ENCODE measurements around the gene TNP2.
"Not testable (repeated sequence)": the region's sequence is repeated elsewhere in the genome, so short reads cannot be mapped to it uniquely, and the experiment has no call there.

The TNP2 gene

DNA sequence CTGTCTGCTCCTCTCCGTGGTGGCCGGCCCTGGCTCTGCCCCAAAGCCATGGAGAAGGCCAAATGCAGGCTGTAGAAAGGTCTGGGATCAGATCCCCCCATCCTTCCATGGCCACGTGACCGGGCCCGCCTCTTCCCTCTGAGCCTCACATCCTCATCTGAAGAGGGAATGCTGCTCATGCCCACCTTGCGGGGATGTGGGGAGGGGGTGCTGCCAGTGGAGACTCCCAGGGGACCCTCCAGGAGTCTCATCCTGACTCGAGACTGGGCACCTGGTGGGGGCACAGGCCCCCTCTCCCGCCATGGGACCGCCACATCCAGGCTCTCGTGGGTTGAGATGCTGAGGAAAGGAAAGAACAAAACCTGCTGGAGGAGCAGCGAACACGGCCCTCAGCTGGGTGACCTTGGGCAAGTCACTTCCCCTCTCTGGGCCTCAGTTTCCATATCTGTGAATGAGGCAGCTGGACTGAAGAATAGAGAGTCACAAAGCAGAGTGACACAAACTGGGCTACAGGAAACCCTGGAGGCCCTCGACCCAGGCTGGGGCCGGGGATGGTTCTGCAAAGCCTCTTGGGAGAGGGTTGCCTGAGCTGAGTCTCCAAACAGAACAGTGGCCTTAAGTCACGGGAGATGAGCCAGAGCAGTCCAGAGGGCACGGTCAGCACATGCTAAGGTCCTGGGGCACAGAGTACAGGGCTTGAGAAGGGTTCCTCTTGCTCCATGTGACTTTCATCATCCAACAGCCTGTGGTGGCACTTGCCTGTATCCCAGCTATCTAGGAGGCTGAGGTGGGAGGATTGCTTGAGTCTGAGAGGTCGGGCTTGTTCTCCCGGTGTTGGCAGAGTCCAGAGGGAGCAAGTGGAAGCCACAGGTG, 43.2 kb downstream of the TNP2 start:
- H3K36me3 Mint-ChIP-seq (ENCODE audit: low read depth) = no peaks in the 10 kb centered on the region
- peaks cover 62% of the 10 kb centered on the region for H3K4me1 Mint-ChIP-seq (ENCODE audit: low read depth)
- DNase-seq (ENCODE audit: low spot score) = no peak
- no peaks in the 10 kb centered on the region for H3K9me3 Mint-ChIP-seq
- H3K4me3 Mint-ChIP-seq = peak overlapping the region; percentile 85
- peak overlapping the region; percentile 98 for H3K27ac Mint-ChIP-seq
- H3K27me3 Mint-ChIP-seq (ENCODE audit: low read depth) = no peaks in the 10 kb centered on the region

DNA sequence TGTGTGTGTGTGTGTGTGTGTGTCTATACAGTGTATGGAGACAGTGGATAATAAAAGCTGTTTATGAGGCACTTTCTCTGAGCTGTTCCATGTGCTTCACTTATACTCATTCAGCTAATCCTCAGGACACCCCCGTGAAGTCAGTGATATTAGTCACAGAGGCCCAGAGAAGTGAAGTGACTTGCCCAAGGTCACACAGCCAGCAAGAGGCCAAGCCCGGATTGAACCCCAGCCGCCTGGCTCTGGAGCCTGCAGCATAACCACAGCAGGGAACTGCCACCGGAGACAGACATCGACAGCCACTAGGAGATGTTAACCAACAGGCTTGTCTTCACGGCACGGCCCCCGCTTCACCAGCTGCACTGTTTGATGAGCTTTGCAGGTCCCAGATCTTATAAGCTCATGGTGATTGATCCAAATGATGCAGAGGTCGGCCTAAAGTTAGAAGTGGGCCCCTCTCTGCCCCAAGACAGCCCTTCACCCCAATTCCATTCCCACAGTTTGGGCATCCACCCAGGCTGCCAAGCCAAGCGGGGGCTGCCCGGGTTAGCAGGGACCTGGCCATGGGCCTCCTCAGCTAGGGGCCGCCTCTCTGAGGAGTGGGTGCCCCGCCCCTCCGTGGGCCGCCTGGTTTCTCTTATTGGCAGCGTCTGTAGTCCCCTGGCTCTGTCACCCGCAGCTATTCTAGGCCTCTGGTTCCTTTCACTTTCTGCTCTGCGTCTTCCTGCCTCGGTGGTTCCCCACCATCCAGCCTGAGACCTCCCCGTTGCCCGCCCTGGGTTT, 44.0 kb downstream of the TNP2 start:
- H3K27ac Mint-ChIP-seq = peak overlapping the region; percentile 98
- H3K9me3 Mint-ChIP-seq = no peaks in the 10 kb centered on the region
- H3K4me1 Mint-ChIP-seq (ENCODE audit: low read depth) = peaks cover 64% of the 10 kb centered on the region
- no peaks in the 10 kb centered on the region for H3K27me3 Mint-ChIP-seq (ENCODE audit: low read depth)
- H3K36me3 Mint-ChIP-seq (ENCODE audit: low read depth) = no peaks in the 10 kb centered on the region
- H3K4me3 Mint-ChIP-seq = peak overlapping the region; percentile 85
- peak; percentile 91 for DNase-seq (ENCODE audit: low spot score)

DNA sequence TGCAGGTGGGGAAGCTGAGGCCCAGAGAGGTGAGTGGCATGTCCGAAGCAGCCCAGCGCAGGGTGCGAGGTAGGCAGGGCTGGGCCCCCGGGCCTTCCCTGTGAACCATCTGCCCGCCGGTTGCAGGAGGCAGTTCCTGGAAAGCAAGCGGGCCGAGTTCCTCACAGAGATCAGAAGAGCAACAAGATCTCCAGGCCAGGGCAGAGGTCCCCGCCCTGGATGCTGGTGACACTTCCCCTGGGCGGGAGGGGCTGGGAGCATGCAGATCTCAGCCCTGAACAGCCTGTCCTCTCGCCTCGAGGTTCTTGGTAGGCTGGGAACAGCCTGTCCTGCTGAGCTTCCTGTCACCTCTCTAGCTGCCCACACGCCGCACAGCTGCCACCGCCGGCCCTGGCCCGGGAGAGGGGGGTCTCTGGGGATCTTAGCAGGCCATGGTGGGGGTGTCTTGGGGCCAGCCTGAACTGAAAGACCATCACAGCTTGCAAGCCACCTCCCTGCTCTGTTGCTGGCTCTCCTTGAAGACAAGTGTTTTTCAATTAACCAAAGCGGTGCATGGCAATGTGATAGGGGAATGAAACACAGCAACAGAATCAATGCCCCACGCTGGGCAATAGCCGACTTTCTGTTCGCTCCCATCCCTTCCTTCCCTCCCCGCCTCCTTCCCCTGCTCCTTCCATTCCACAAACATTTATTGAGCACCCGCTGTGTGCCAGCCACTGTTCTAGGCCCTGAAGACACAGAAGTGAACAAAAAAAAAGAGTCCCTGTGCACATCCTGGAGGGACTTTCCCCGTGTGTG, 44.8 kb downstream of the TNP2 start:
- peaks cover under 1% of the 10 kb centered on the region for H3K9me3 Mint-ChIP-seq
- H3K27me3 Mint-ChIP-seq (ENCODE audit: low read depth) = no peaks in the 10 kb centered on the region
- H3K36me3 Mint-ChIP-seq (ENCODE audit: low read depth) = peaks cover under 1% of the 10 kb centered on the region
- peak overlapping the region; percentile 85 for H3K4me3 Mint-ChIP-seq
- H3K27ac Mint-ChIP-seq = peak overlapping the region; percentile 98
- H3K4me1 Mint-ChIP-seq (ENCODE audit: low read depth) = peaks cover 61% of the 10 kb centered on the region
- DNase-seq (ENCODE audit: low spot score) = peak; percentile 75

DNA sequence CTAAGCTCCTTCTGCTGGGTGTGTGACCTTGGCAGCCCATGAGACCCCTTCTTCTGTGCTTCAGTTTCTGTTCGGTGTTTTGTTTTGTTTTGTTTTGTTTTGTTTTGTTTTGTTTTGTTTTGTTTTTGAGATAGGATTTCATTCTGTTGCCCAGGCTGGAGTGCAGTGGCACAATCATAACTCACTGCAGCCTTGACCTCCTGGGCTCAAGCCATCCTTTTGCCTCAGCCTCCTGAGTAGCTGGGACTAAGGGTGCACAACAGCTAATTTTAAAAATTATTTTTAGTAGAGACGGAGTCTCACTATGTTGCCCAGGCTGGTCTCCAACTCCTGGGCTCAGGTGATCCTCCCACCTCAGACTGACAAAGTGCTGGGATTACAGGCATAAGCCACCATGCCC, 48.6 kb downstream of the TNP2 start:
- H3K9me3 Mint-ChIP-seq = peaks cover 31% of the 10 kb centered on the region
- peak overlapping the region; percentile 70 for H3K27ac Mint-ChIP-seq
- not testable (repeated sequence) for H3K4me3 Mint-ChIP-seq; DNase-seq (ENCODE audit: low spot score); H3K27me3 Mint-ChIP-seq (ENCODE audit: low read depth)
- H3K36me3 Mint-ChIP-seq (ENCODE audit: low read depth) = peaks cover 21% of the 10 kb centered on the region
- H3K4me1 Mint-ChIP-seq (ENCODE audit: low read depth) = peaks cover 41% of the 10 kb centered on the region

DNA sequence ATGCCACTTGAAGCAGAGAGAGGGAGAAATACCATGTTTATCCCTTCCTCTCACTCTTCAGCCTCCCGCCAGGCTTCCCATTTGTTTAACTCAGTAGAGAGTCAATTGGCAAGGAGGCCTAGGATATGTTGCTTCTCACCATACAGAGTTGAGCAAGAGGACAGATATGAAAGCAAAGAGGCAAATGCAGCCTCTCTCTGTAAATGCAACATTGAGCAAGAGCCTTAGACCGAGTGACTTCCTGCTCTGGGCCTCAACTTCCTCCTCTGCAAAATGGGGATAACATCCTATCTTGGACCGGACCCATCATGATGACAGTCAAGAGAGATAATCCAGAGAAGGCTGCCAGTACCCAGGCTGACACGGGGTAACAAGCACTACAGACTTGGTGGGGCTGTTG, 49.9 kb downstream of the TNP2 start:
- Mint-ChIP-seq H3K27me3 (ENCODE audit: low read depth) (no peaks in the 10 kb centered on the region), H3K27ac (peak overlapping the region; percentile 55), H3K36me3 (ENCODE audit: low read depth) (peaks cover 21% of the 10 kb centered on the region), H3K4me1 (ENCODE audit: low read depth) (peaks cover 32% of the 10 kb centered on the region), H3K4me3 (no peak overlapping the region), H3K9me3 (peaks cover 31% of the 10 kb centered on the region)
- DNase-seq (ENCODE audit: low spot score) = no peak

DNA sequence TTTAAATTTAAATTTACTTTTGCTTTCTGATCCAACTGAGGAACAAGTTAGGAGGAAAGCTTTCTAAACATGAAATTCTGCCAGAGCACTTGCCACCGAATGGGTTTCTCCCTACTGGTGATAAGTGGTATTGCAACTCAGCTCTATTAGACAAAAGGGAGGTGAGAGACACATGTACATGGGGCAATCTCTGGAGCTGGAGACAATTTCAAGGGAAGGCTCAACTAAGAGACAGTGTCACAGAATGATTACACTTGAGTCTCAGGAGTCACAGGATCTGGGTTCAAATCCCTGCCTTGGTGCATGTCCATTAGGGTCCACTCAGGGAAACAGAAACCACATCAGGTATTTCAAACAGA, 50.5 kb downstream of the TNP2 start:
- no peak for DNase-seq (ENCODE audit: low spot score)
- Mint-ChIP-seq H3K36me3 (ENCODE audit: low read depth) (peaks cover 21% of the 10 kb centered on the region), H3K27me3 (ENCODE audit: low read depth) (no peaks in the 10 kb centered on the region), H3K27ac (peak overlapping the region; percentile 55), H3K4me3 (no peak overlapping the region), H3K9me3 (peaks cover 31% of the 10 kb centered on the region), H3K4me1 (ENCODE audit: low read depth) (peaks cover 29% of the 10 kb centered on the region)

All from T-helper 2 cell treated with Interferon-gamma antibody and Interleukin-4, amounts not matched to agents 5 μg/mL and 100 μg/mL, for 36 hours (primary cell).